Lower lobe of right lung (tissue), 2 donors: ENCODE results near the gene ASPSCR1. TPM values are rescaled to one million over a fixed set of nuclear protein-coding genes. Genes with fewer than 3 reads are reported as not detected.
A peak's percentile ranks its signal among the peaks of the same experiment; 100 is the strongest.

ENCODE experiments used
- ATAC-seq, 2 donors: fragments of 200-7000 bp; cut with Tn5 transposase; one replicate each; pipeline ENCODE4 v1.9.1; 2020 to 2022; ENCODE audit warnings: mild to moderate bottlenecking in 2 of 2, moderate library complexity in 2 of 2
- DNase-seq: peaks from one replicate; pipeline ENCODE4 v3.0.0-alpha.2; 2020
- H3K27ac ChIP-seq: fragments of 200-600 bp; one replicate; pipeline ENCODE4 v1.8.0; 2022
- H3K27me3 ChIP-seq: fragments of 200-600 bp; one replicate; pipeline ENCODE4 v1.8.0; 2022; ENCODE audit warnings: low read depth
- H3K36me3 ChIP-seq: fragments of 200-600 bp; one replicate; pipeline ENCODE4 v1.8.0; 2022; ENCODE audit warnings: mild to moderate bottlenecking
- H3K4me1 ChIP-seq: fragments of 200-600 bp; one replicate; pipeline ENCODE4 v1.8.0; 2022
- H3K4me3 ChIP-seq: fragments of 200-600 bp; one replicate; pipeline ENCODE4 v1.8.0; 2022; ENCODE audit warnings: mild to moderate bottlenecking
- H3K9me3 ChIP-seq: fragments of 200-600 bp; one replicate; pipeline ENCODE4 v1.8.0; 2022
- intact Hi-C: fragments of 100-400 bp; cut with DNase I; formaldehyde crosslinking; loops from one replicate; pipeline ENCODE4 v1.11.0; 2022
- total RNA-seq: library from RNA; stranded (reverse); fragmentation: NEBNext Ultra II Directional; extraction: Animal tissue kit (Norgen Biotek cat#: 25700); gene quantifications from one replicate; pipeline ENCODE4 v1.2.1, GENCODE V29; 2021
- TF ChIP-seq, protein P1 (sequence below): fragments of 200-600 bp; IDR thresholded peaks from one replicate; pipeline ENCODE4 v1.8.0; 2022; ENCODE audit warnings: antibody characterized with exemption, mild to moderate bottlenecking
- donor health status: DM: no; HTN: yes; CAD: no; lungs with severe emphysema.

The ASPSCR1 gene
- total RNA-seq, 1 donor from 2014 or later = 45.3 TPM

DNA sequence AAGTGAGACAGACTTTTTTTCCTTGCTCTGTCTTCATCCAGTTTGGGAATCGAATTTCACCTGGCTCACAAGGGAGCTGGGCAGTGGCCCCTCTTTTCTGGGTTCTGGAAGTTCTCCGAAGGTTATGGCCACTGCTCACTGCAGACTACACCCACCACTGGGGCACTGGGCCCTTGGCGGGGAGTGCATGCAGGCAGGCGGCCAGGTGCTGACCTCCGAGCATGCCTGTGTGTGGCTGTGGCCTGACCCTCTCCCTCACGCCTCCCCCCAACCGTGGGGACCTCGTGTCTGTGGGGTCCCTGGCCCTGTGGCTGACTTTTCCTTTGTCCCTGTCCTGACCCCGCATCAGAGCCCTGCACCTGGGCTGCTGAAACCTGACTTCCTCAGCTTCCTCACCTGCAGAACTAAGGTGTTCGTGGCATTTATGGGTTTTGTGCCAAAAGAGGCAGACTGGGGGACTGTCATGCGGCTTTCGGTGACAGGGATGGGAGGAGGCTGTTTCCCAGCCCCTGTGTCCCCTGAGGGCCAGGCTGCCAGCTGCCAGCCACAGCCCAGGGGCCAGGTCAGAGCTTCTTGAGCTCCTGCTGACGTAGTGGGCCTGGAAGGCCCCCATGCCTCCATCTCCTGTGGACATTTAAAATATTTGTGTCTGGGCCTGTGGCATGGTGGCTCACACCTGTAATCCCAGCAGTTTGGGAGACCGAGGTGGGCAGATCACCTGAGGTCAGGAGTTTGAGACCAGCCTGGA is 21.4 kb downstream of the ASPSCR1 start:
- Histone ChIP-seq H3K27ac (no peak overlapping the region), H3K4me1 (peaks cover 26% of the 10 kb centered on the region), H3K36me3 (peaks cover 7% of the 10 kb centered on the region), H3K9me3 (no peaks in the 10 kb centered on the region), H3K4me3 (no peak overlapping the region), H3K27me3 (no peaks in the 10 kb centered on the region)
- intact Hi-C loops = no loop called here
- no peak for DNase-seq
- TF ChIP-seq, protein P1, sequence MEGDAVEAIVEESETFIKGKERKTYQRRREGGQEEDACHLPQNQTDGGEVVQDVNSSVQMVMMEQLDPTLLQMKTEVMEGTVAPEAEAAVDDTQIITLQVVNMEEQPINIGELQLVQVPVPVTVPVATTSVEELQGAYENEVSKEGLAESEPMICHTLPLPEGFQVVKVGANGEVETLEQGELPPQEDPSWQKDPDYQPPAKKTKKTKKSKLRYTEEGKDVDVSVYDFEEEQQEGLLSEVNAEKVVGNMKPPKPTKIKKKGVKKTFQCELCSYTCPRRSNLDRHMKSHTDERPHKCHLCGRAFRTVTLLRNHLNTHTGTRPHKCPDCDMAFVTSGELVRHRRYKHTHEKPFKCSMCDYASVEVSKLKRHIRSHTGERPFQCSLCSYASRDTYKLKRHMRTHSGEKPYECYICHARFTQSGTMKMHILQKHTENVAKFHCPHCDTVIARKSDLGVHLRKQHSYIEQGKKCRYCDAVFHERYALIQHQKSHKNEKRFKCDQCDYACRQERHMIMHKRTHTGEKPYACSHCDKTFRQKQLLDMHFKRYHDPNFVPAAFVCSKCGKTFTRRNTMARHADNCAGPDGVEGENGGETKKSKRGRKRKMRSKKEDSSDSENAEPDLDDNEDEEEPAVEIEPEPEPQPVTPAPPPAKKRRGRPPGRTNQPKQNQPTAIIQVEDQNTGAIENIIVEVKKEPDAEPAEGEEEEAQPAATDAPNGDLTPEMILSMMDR = no peak
- no peak for ATAC-seq

DNA sequence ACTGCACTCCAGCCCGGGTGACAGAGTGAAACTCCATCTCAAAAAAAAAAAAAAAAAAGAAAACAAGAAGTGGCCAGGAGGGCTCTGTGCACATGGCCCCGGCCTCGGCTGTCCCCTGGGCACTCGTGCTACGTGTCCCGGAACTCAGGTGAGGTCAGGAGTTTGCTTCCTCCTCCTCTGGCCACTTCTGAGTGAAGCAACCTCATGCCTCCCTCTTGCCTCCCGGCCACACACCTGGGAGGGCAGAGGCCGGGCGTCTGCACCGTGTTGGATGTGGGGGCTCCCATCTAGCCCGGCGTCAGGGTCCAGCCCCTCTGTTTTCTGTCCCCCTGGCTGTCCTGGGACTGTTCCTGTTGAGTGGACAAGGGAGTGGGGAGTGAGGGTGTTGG is 22.2 kb downstream of the ASPSCR1 start:
- Histone ChIP-seq H3K4me3 (no peak overlapping the region), H3K27ac (no peak overlapping the region), H3K36me3 (peaks cover 7% of the 10 kb centered on the region), H3K27me3 (no peaks in the 10 kb centered on the region), H3K4me1 (peaks cover 23% of the 10 kb centered on the region), H3K9me3 (no peaks in the 10 kb centered on the region)
- peak; percentile 78 to 82 for ATAC-seq
- TF ChIP-seq, protein P1 = no peak
- peak; percentile 78 for DNase-seq
- intact Hi-C loops = no loop called here

DNA sequence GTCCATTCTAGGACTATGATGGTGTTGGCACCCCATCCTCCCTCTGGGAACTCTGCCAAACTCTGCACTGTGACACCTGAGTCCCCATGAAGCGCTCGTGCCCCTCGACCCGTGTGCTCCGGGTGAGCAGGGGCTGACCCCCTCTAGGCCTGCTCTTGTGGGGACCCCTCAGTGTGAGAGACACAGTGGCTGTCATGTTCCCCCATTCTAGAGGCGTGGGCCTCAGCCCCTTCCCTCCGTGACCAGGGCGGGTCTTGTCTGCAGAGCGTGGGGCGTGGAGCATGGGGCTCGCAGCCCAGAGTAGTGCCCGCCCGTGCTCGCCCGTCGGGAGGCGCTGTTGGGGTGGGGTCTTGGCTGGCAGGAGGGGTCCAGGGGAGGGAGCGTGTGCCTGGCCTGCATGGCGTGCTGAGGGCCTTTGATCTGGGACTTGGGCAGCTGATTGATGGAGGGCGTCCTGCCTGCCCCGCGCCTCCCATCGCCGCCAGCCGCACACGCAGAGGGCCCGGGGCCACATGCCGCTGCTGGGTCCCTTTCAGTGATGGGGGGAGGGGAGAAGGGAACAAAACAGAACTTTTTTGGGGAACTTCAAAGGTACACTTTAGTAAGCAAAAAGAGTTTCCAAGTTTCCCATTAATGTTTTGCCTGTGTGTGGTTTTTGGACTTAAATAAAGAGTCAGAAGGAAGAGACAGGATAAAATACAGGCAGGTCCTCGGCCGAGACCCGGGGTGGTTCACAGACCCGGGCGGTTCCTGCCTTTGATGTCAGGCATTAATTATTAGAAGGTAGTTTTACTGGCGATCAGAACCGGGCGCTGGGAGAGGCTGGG is 22.8 kb downstream of the ASPSCR1 start:
- Histone ChIP-seq H3K4me1 (peaks cover 17% of the 10 kb centered on the region), H3K27me3 (no peaks in the 10 kb centered on the region), H3K36me3 (peaks cover 7% of the 10 kb centered on the region), H3K27ac (no peak overlapping the region), H3K9me3 (no peaks in the 10 kb centered on the region), H3K4me3 (no peak overlapping the region)
- ATAC-seq = peak; percentile 12 to 19
- no peak for DNase-seq
- intact Hi-C loops = no loop called here
- TF ChIP-seq, protein P1 = no peak

DNA sequence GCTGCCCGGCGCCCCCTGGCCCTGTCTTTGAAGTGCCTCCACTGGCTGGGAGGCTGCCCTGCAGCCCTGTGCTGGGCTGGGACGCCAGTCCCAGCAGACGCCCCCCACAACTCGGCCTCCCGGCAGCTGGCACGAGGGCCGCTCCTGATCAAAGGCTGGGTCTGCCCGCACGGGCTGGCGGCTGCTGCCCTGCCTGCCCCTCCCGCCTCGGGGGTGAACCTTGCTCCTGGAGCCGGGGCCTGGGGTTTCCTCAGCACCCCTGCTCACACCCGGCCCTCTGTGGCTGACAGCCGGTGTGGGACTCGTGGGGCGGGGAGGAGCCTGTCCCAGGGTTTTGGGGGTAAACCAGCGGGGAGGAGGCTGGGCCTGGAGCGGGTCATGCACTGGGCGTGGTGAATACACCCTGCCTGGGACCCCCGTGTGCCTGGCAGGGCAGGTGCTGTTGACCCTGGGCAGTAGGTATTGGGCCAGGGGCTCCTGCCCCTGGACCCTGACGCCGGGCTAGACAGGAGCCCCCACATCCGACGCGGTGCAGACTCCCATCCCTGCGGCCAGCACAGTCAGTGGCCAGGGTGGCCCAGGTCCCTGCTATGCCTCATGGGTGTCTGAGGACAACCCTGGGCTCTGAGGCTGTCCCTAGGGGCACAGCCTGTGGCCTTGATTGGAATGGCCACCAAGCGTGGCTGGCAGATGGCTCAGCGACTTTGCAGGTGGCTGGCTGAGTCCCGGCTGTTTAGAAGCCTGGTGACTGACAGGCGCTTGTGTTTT is 23.6 kb downstream of the ASPSCR1 start:
- Histone ChIP-seq H3K4me3 (no peak overlapping the region), H3K27ac (no peak overlapping the region), H3K4me1 (peaks cover 12% of the 10 kb centered on the region), H3K36me3 (peaks cover 7% of the 10 kb centered on the region), H3K27me3 (no peaks in the 10 kb centered on the region), H3K9me3 (no peaks in the 10 kb centered on the region)
- ATAC-seq = no peak
- TF ChIP-seq, protein P1 = no peak
- DNase-seq = no peak
- intact Hi-C loops = no loop called here

DNA sequence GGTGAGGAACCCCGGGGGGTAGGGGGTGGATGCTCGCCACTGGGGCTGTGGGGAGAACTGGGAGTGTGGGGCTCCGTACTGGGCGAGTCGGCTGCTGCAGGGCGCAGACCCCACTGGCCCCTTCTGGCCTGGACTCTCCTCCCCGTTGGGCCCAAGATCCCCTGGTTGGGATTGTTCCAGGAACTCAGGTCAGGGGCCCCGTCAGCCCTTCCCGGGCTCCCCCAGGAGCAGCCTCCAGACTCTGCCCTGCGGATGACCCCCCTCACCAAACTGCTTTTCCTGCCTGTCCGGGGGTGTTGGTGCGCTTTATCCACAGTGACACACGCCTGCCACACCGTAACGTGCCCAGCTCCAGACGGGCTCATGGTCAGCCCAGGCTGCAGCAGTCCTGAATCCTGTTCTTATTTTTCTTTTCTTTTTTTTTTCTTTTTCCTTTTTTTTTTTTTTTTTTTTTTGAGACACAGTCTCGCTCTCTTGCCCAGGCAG is 24.2 kb downstream of the ASPSCR1 start:
- Histone ChIP-seq H3K4me1 (peaks cover 12% of the 10 kb centered on the region), H3K27me3 (no peaks in the 10 kb centered on the region), H3K4me3 (no peak overlapping the region), H3K27ac (no peak overlapping the region), H3K36me3 (peaks cover 5% of the 10 kb centered on the region), H3K9me3 (no peaks in the 10 kb centered on the region)
- TF ChIP-seq, protein P1 = no peak
- DNase-seq = no peak
- intact Hi-C loops = no loop called here
- no peak for ATAC-seq
